Stimulated activated CD4-positive, alpha-beta T cell treated with anti-CD3 and anti-CD28 coated beads, TNF-alpha, amount 100 ng/mL, for 1 hour (primary cell): Measurements from ENCODE around the gene UBA3.

Source experiments
- DNase-seq, 3 donors: peaks; one replicate each; pipeline ENCODE4 v3.0.0-alpha.2; 2020; ENCODE audit warnings: low read depth in 3 of 3, low spot score in 1 of 3

Gene UBA3

GRCh38 chr3:69013253-69014021 is 66.7 kb downstream of the UBA3 start, which contains the start of gene EOGT:
Gene EOGT (minus strand): TSS chr3:69013684. CDS start chr3:69009846, 3,838 bp downstream.
- DNase-seq, result peak; percentile 31 to 74 (median 56)

DNA sequence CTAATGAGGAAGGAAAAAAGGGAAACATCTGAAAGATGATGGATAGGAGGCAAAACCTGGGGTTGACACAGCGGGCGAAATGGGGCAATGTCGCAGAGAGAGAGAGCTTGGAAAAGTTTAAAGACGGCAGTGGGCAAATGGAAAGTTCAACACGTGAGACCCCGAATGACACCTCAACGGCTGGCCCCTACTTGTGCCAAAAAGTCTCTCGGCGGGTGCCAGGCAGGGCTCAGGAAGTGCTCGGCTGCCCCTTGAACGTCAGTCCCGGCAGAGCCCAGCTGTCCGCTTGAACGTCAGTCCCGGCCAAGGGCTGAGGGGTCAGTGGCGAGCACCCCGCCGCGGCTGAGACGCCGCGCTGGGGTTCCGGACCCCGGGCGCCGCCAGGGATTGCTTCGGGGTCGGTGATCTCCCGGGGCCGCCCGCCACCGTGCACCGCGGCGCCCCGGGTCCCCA is 67.3 kb downstream of the UBA3 start:
- no peak for DNase-seq

DNA sequence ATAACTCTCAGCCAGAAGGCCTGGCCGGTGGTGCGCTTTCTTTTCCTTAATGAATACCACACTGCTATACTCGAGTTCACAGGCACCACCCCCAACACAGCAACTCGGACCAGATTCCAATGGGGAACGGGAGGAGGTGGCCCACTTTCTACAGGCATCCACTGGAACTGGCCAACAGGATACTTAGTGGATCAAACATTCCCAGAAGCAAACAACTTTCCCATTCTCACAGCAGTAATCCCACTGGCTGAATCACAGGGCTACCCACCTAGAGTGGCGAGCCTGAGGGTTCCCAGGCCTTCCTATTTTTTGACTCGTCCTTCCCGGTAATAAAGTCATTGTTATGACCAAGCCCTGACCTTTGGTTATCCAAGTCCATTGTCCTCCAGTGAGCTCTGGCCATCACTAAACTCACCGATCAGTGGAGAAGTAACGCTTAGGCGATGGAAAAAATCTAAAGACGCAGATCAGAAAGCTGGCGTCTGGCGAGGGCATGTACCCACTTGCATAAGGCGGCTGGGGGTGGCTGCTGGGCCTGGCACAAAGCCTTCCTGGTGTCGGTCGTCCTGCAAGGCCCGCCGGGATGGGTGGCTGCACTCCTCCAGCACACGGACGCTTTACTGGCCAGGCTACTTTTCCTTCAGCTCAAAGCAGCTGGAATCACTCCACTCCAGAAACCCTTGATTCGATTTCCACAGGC is 67.9 kb downstream of the UBA3 start:
- DNase-seq, result no peak

DNA sequence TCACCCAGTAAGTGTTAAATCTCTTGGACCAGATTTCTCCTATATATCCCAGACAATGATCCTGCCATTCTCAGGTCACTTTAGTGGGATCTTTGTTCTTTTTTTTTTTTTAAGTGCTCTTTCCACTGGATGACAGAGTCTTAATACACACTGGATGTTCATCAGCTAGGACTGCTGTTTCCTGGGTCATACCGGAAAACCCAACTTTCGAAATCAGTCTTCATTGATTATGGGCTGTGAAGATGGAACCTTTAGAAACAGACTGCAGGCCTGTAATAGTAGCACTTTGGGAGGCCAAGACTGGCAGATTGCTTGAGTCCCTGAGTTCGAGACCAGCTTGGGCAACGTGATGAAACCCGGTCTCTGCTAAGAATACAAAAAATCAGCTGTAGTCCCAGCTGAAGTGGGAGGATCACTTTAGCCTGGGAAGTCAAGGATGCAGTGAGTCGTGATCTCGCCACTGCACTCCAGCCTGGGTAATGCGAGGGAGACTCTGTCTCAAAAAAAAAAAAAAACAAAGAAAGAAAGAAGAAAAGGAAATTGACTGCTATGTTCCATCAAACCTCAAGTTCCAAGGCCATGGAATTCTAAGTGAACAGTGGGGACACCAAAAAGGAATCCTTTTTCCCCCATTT is 69.0 kb downstream of the UBA3 start:
- DNase-seq, result no peak

- no peak for DNase-seq
Observed at GRCh38 chr3:69009559-69010410, 70.4 kb downstream of the UBA3 start.

DNA sequence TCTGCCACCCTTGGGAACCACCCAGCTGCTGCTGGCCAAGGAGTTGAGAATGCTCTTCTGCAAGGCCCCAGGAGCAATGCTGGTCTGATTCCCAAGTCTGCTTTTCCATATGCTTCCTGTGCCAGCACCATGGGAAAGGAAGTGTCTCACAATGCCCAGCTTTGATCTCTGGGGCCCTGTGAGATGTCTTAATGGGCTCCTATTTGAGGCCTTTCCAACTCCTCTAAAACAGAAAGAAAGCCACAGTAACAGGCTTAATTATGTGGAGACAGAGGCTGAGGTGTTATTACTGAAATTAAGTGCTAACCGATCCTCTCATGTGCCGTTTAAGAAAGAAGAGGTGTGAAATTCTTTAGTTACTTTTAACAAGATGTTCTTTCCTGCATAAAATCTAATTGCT is 71.2 kb downstream of the UBA3 start:
- no peak for DNase-seq

- DNase-seq, result no peak
Observed at GRCh38 chr3:69005791-69006482, 74.2 kb downstream of the UBA3 start.

GRCh38 chr3:69005071-69005790 is 74.9 kb downstream of the UBA3 start:
- no peak for DNase-seq
